Activated naive CD4-positive, alpha-beta T cell treated with anti-CD3 and anti-CD28 coated beads, Interleukin-2, amount 10 ng/mL, durations not matched to agents 7 days and 5 days (primary cell): Measurements from ENCODE around the gene FA2H.

Source experiments
- CTCF ChIA-PET: fragments of 350-600 bp; sonication (Branson Sonifier 250); formaldehyde crosslinking; loops from one replicate; lab custom pipeline; 2021; ENCODE audit warnings: antibody characterized with exemption; lab: Charles Lee
- DNase-seq: peaks from one replicate; pipeline ENCODE4 v3.0.0-alpha.2; 2020
- H3K27ac Mint-ChIP-seq: one replicate; pipeline ENCODE4 v1.8.0; 2021; ENCODE audit warnings: mild to moderate bottlenecking, moderate library complexity, mixed read lengths
- H3K27me3 Mint-ChIP-seq: one replicate; pipeline ENCODE4 v1.8.0; 2021; ENCODE audit warnings: mild to moderate bottlenecking, mixed read lengths
- H3K36me3 Mint-ChIP-seq: one replicate; pipeline ENCODE4 v1.8.0; 2021; ENCODE audit warnings: mixed read lengths
- H3K4me1 Mint-ChIP-seq: one replicate; pipeline ENCODE4 v1.8.0; 2021; ENCODE audit warnings: mixed read lengths
- H3K4me3 Mint-ChIP-seq: one replicate; pipeline ENCODE4 v1.8.0; 2021; ENCODE audit warnings: mild to moderate bottlenecking, moderate library complexity, mixed read lengths
- H3K9me3 Mint-ChIP-seq: one replicate; pipeline ENCODE4 v1.8.0; 2021; ENCODE audit warnings: mixed read lengths

FA2H gene

DNA sequence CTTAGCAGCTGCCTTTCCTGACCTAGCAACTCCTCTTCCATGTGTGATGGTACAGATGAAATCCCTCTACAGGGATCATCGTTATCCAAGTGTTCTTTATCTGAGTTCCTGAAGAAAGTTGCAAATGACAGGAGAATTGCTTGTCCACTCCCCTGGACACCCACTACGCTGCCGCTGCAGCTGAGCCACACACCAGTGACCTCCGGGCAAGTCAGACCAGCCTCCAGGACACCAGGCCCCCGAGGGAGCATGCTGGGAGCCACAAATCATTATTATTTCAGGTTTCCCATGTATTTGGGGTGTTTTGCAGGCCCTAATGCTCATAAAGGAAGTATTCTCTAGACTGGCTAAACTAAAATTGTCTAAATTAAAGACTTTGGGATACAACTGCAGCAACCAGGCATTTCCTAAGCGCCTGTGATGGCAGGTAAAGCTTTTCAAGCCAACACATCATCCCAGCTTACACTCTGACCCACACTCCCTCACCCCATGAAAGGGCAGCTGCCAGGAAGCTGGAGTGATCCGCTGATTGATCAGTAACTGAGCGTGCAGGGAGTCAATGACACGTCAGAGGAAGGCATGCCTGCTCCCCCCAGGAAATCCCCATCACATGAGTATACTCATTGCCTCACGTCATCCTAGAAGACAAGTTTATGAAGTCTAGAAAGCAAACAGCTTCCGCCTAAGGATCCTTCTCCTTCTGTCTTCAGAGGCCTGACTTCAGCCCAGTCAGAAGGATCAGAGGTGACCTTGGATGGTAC, 14.4 kb downstream of the FA2H start:
- Mint-ChIP-seq H3K27me3 (peaks cover 13% of the 10 kb centered on the region), H3K4me1 (no peaks in the 10 kb centered on the region), H3K36me3 (no peaks in the 10 kb centered on the region), H3K9me3 (no peaks in the 10 kb centered on the region), H3K4me3 (no peak overlapping the region), H3K27ac (no peak overlapping the region)
- no peak for DNase-seq
- CTCF ChIA-PET: no interaction called here

DNA sequence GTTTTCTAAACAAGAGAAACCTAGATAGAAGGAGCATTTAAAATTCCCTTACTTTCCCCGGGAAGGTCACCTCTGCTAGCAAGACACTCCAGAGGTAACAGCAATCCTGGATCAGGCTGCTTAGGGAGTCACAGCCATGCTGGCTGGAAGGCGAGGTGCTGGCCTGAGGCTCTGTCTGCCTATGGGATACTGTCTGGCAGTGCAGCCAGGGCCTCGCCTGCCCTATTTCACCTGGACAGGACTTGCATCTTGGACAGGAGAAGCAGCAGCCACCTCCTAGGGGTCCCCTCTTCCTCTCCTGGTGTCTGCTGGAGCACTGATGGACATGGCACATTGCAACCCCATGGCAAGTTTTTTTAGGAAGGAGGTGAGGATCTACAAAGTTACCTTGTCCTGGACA, 15.1 kb downstream of the FA2H start:
- Mint-ChIP-seq H3K9me3 (no peaks in the 10 kb centered on the region), H3K27ac (no peak overlapping the region), H3K4me1 (no peaks in the 10 kb centered on the region), H3K27me3 (peaks cover 16% of the 10 kb centered on the region), H3K4me3 (no peak overlapping the region), H3K36me3 (no peaks in the 10 kb centered on the region)
- DNase-seq: no peak
- CTCF ChIA-PET: no interaction called here

DNA sequence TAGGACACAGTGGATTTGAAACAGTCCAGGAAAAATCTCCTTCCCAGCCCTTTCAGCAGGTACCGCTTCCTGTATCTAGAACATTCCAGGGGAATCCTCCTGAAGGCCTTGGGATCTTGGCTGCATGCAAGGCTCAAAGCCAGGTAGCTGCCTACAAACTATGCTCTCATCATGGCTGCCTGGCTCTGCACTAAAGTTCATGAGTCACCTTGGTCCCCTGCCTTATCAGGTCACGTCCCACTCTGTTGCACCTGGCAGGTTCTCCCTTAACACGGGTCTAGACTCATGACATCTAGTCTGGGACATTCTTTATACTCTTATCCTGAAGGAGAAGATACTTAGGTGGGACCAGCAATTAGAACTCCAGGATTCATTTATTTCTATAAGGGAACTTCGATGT, 15.8 kb downstream of the FA2H start:
- CTCF ChIA-PET: no interaction called here
- Mint-ChIP-seq H3K4me3 (no peak overlapping the region), H3K36me3 (no peaks in the 10 kb centered on the region), H3K27me3 (peaks cover 17% of the 10 kb centered on the region), H3K27ac (no peak overlapping the region), H3K9me3 (no peaks in the 10 kb centered on the region), H3K4me1 (no peaks in the 10 kb centered on the region)
- no peak for DNase-seq

DNA sequence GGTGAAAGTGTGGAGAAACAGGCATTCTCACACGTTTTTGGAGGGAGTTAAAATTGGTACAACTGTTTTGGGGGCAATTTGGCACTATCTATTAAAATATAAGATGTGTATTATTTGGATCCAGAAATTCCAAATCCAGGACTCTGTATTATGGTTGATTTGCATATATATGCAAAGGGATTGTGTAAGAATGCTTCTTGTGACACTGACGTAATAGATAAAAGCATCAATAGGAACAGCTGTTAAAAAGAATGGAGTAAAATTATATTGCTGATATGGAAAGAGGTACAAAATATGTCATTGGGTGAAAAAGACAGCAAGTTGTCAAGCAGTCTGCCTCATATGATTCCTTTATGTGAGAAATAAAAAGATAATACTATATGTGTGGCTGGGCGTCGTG, 17.3 kb downstream of the FA2H start:
- CTCF ChIA-PET: no interaction called here
- no peak for DNase-seq
- H3K27me3 Mint-ChIP-seq: peaks cover 17% of the 10 kb centered on the region
- H3K4me3 Mint-ChIP-seq: no peak overlapping the region
- no peaks in the 10 kb centered on the region for H3K9me3 Mint-ChIP-seq
- H3K36me3 Mint-ChIP-seq: no peaks in the 10 kb centered on the region
- no peaks in the 10 kb centered on the region for H3K4me1 Mint-ChIP-seq
- no peak overlapping the region for H3K27ac Mint-ChIP-seq

DNA sequence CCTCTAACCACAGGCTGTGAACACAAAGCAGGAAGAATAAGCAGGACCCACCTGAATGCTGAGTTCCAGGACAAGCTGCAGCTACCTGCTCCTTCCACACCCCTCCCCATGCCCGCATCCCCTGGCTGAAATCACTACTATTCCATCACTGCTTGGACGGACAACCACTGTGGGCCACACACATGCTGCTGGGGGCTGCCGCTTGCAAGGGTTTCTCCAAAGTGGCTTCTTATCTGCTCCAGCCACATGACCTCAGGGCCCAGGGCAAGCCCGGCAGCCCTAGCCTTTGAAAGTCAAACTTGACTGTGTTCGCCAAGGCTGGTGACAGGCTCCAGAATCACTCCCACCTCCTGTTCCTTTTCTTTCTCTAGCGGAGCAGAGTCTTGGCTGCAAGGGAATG, 18.4 kb downstream of the FA2H start:
- Mint-ChIP-seq H3K9me3 (no peaks in the 10 kb centered on the region), H3K27ac (no peak overlapping the region), H3K27me3 (peaks cover 17% of the 10 kb centered on the region), H3K4me1 (no peaks in the 10 kb centered on the region), H3K36me3 (no peaks in the 10 kb centered on the region), H3K4me3 (no peak overlapping the region)
- no peak for DNase-seq
- CTCF ChIA-PET: no interaction called here

DNA sequence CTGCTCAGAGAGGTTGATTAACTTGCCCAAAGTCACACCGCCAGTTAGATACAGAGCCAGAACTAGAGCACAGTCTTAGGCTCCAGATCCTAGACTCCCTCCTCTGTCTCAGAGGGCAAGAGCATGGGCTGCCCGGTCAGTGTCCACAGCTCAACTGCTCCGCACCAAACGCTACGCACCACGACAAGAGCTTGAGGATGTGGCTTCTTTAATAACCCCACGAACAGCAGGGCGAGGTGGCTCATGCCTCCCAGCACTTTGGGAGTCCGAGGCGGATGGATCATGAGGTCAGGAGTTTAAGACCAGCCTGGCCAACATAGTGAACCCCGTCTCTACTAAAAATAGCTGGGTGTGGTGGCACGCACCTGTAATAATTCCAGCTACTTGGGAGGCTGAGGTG, 21.4 kb downstream of the FA2H start:
- no peak overlapping the region for H3K4me3 Mint-ChIP-seq
- H3K36me3 Mint-ChIP-seq: no peaks in the 10 kb centered on the region
- no peaks in the 10 kb centered on the region for H3K4me1 Mint-ChIP-seq
- CTCF ChIA-PET: no interaction called here
- H3K27ac Mint-ChIP-seq: no peak overlapping the region
- DNase-seq: no peak
- peaks cover 4% of the 10 kb centered on the region for H3K27me3 Mint-ChIP-seq
- H3K9me3 Mint-ChIP-seq: no peaks in the 10 kb centered on the region

DNA sequence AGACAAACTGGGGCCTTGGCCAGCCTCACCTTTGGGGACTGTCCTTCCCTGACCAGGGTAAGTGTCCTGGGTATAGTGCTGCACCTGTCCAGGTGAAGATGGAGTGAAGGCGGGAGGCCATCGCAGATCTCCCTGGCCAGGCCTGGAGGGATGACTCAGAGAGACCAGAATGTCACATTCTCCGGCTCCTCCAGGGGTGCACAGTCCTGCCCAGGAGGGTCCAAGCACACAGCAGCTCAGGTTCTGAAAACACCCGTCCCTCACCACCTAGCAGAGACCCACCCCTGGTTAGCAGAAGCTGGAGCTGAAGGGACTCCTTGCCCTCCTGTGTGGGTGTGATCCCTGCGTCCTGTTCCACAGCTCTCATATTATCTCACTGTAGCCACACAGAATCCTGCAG, 21.9 kb downstream of the FA2H start:
- H3K27me3 Mint-ChIP-seq: peaks cover 4% of the 10 kb centered on the region
- H3K27ac Mint-ChIP-seq: no peak overlapping the region
- H3K4me1 Mint-ChIP-seq: no peaks in the 10 kb centered on the region
- no peak overlapping the region for H3K4me3 Mint-ChIP-seq
- CTCF ChIA-PET: no interaction called here
- H3K9me3 Mint-ChIP-seq: no peaks in the 10 kb centered on the region
- H3K36me3 Mint-ChIP-seq: no peaks in the 10 kb centered on the region
- no peak for DNase-seq

DNA sequence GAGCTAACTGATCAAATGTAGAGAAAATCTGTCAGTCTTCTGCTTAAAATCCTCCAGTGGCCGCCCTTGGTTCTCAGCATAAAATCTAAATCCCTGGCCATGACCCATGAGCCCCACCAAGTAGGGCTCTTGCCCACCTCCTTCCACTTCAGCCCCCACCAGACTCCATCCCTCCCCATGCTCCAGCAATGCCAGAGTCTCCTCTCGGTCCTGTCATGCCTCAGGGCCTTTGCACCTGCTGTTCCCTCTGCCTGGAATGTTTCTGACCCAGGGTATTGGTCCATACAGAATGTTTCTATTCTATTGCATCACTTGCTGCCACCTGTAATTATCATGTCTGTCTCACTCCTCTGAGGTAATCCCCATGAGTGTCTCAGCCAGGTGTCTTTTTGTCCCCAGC, 22.4 kb downstream of the FA2H start:
- CTCF ChIA-PET: no interaction called here
- DNase-seq: no peak
- Mint-ChIP-seq H3K4me1 (no peaks in the 10 kb centered on the region), H3K27ac (no peak overlapping the region), H3K27me3 (peaks cover 4% of the 10 kb centered on the region), H3K36me3 (no peaks in the 10 kb centered on the region), H3K4me3 (no peak overlapping the region), H3K9me3 (no peaks in the 10 kb centered on the region)

DNA sequence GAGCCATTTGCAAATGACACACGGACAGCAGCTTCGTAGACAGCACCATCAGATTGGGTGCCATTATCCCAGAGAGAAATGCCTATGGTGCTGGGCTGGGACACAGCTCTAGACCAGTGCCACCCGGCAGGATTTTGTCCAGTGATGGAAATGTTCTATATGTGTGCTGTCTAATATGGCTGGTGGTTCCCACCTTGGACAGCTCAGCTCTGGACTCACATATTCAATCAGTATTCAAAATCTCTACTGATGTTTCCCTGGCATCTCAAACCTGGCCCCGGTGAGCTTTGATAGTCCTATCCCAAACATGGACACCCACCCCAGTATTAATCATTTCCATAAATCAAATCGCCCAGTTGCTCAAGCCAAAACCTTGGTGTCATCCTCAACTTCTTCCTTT, 23.0 kb downstream of the FA2H start:
- no peak overlapping the region for H3K27ac Mint-ChIP-seq
- CTCF ChIA-PET: no interaction called here
- no peak for DNase-seq
- no peaks in the 10 kb centered on the region for H3K4me1 Mint-ChIP-seq
- peaks cover 5% of the 10 kb centered on the region for H3K27me3 Mint-ChIP-seq
- H3K4me3 Mint-ChIP-seq: no peak overlapping the region
- H3K36me3 Mint-ChIP-seq: no peaks in the 10 kb centered on the region
- H3K9me3 Mint-ChIP-seq: no peaks in the 10 kb centered on the region

DNA sequence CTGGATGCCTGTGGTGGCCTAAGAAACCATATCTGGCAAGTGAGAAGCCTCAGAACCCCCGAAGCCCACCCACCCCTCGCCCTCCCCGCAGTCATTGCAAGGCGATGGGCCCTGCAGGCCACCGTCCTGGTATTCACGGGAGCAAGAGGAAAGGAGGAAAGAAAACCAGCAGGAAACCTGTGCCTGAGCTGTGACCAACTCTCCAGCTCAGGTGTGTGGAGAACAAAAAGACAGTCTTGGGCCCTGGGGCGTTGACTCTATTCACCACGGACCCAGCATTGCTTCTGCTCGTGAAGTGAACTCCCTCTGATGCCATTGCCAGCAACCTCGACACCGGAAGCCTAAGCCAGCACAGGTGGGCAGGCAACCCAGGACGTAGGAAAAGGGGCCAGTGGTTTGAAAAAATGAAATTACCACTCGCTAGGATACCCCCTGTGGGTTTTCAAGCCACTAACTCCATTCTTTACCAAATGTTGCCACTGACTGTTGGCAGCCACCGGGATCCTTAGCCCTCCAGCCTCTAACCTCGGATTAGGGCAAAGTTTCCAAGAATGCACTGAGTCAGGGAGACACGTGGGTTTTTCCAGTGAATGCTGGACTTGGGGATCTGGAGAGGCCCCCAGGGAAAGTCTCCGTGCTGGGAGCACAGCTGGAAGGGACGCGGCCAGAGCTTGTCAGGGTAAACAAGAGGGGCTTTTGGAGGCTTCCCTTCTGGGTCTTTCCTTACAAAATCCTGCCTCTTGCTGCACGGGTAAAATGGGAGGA, 25.1 kb downstream of the FA2H start:
- Mint-ChIP-seq H3K9me3 (no peaks in the 10 kb centered on the region), H3K36me3 (no peaks in the 10 kb centered on the region), H3K27ac (no peak overlapping the region), H3K4me1 (no peaks in the 10 kb centered on the region), H3K4me3 (no peak overlapping the region), H3K27me3 (peaks cover 4% of the 10 kb centered on the region)
- DNase-seq: no peak
- CTCF ChIA-PET: interaction anchor here (0.9 kb wide), 1 partner anchor 113 kb away, joined by 3 read pairs; no protein-coding TSS in a partner anchor

DNA sequence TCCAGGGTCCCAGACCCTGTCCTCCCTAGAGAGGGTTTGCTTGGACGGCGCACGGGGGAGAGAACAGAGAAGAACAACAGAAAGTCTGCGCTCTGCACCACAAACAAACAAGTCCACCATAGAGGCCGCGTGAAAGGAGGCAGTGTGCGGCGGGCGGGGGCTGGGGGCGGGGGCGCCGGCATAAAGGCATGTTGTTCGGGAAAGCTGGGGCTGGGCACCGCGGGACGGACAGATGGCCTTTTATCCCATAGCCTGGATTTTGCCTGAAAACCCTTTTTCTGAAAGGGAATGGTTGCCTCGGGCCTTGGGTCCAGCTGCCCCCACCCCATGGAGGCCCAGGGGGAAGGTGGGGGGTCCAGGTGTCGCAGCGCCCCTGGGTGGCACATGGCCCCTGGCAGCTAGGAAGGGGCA, 26.0 kb downstream of the FA2H start:
- Mint-ChIP-seq H3K27ac (no peak overlapping the region), H3K27me3 (peaks cover 4% of the 10 kb centered on the region), H3K36me3 (no peaks in the 10 kb centered on the region), H3K4me1 (no peaks in the 10 kb centered on the region), H3K9me3 (no peaks in the 10 kb centered on the region), H3K4me3 (no peak overlapping the region)
- CTCF ChIA-PET: no interaction called here
- no peak for DNase-seq

DNA sequence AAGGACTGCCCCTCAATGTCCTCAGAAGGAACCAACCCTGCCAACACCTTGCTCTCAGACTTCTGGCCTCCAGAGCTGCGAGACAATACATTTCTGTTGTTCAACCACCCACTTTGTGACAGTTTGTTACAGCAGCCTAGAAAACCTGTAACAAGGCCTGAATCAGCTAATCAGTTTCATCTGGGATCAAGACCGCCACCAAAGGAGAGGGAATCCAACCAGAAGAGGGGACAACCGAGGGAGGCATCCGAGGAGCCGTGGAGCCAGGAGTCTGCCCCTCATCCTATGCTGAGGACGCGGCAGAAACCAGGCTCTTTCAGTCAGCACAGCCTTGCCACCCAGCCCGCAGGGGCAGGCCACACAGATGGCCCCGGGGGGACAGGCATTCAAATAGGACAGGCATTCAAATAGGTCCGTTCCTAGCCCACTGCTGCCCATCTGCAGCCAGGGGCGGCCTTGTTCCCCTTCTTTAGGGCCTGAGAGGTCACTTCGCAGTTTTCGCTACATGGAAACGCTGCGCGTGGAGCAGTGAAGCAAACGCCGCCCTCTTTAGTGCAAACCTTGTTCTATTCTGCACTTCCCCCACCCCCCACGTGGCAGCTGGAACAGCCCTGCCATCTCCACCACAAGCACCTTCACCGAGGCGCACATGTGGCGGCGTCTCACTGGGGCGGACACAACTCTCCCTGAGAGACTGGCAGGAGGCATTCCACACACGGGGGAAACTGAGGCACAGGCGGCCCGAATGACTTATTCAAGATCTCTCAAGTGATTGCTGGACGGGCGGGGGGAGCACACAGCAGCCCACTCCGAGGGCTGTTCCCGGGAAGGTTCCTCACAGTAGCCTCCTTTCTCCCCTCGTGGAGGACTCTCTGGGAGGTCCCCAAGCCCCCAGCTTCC, 26.7 kb downstream of the FA2H start:
- Mint-ChIP-seq H3K4me1 (no peaks in the 10 kb centered on the region), H3K27me3 (peaks cover 4% of the 10 kb centered on the region), H3K36me3 (no peaks in the 10 kb centered on the region), H3K4me3 (no peak overlapping the region), H3K9me3 (no peaks in the 10 kb centered on the region), H3K27ac (no peak overlapping the region)
- DNase-seq: no peak
- CTCF ChIA-PET: no interaction called here

DNA sequence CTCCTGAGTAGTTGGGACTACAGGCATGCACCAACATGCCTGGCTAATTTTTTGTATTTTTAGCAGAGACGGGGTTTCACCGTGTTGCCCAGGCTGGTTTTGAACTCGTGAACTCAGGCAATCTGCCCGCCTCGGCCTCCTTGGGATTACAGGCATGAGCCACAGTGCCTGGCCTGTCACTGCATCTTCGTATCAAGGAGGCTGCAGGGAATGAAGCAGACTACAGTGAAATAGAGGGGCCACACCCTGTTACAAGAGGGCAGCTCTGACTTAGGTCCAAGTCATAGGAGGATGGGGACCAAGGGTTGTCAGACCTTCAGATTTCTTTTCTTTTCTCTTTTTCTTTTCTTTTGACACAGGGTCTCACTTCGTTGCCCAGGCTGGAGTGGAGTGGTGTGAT, 28.7 kb downstream of the FA2H start:
- Mint-ChIP-seq H3K4me1 (no peaks in the 10 kb centered on the region), H3K27ac (no peak overlapping the region), H3K4me3 (no peak overlapping the region), H3K27me3 (peaks cover 4% of the 10 kb centered on the region), H3K9me3 (no peaks in the 10 kb centered on the region), H3K36me3 (no peaks in the 10 kb centered on the region)
- CTCF ChIA-PET: no interaction called here
- no peak for DNase-seq

DNA sequence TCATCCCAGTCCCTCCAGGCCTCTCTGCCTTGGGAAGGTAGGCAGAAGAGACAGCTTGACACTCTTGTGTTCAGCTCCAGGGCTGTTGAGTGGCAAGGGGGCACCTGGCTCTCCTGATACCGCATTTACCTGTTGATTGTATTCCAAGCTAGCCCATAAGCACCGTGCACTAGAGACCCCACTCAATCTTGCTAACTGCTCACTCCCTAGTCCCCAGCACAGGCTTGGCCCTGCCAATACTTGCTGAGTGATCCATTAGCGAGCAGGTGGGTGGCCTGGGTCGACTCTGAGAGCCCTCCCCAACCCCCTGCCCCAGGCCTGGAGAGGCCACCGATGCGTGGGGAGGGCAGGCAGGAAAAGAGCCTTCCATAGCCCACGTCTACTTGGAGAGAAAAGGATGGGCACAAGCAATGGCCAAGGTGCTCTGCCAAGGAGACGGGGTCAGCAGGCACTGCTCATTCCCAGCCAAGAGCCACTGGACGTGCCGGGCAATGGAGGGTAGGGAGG, 29.5 kb downstream of the FA2H start:
- Mint-ChIP-seq H3K36me3 (no peaks in the 10 kb centered on the region), H3K9me3 (no peaks in the 10 kb centered on the region), H3K4me3 (no peak overlapping the region), H3K27ac (no peak overlapping the region), H3K27me3 (peaks cover 4% of the 10 kb centered on the region), H3K4me1 (no peaks in the 10 kb centered on the region)
- DNase-seq: no peak
- CTCF ChIA-PET: interaction anchor here (0.6 kb wide), 1 partner anchor 31 kb away, joined by 3 read pairs; no protein-coding TSS in a partner anchor
